ENCODE measurements around the gene ACSF2.

The ACSF2 gene

DNA sequence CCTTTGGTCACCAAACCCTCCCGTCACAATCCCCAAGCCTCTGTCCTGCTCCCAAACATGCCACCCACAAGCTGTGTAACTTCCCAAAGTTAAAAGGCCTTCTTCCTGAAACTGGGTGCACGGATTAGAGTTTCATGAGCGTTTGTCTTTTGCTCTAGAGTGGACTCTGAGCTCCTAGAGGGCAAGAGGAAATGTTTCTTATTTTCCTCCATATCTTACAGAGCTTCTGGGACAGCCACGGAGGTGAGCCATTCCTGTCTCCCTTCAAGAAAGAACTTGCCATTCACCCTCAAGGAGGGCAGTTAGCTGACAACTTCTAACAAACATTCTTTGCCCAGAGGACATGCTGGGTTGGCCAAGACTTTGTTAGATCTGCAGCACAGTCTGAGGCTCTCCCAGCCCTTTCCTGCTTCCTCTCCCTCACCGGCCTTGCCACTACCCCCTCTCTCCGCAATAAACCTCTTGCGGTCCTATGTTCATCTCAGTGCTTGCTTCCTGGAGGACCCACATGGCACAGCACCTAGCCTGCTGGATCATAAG is 79.6 kb downstream of the ACSF2 start:
- no peak for DNase-seq

- DNase-seq: no peak
These were observed 80.3 kb downstream of the ACSF2 start for GRCh38 chr17:50506298-50506697.

- peak; percentile 80 for DNase-seq
These were observed 82.0 kb downstream of the ACSF2 start, which contains the start of gene MYCBPAP for GRCh38 chr17:50507871-50508572. Gene MYCBPAP (plus strand): TSS chr17:50508439. CDS start chr17:50508675, 236 bp downstream.

GRCh38 chr17:50508573-50509460 is 82.8 kb downstream of the ACSF2 start:
- no peak for DNase-seq

DNA sequence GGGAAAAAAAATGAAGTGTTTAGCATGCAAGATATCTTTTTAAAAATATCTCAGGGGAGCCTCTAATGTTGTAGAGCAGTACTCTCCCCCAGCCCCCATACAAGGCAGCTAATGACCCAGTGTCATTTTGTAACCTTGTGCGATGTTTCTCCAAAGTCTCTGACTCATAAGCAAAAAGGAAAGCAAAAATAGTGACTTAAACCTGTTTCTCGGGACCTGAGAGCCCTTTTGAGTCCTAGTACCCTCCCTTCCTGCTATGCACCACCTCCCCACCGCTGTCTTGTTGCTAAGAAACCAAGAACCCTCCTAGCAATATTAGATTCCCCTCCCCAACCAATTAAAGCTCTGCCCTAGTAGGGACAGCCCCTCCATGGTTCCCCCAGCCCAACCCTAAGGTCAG is 85.0 kb downstream of the ACSF2 start:
- DNase-seq: peak; percentile 65

DNA sequence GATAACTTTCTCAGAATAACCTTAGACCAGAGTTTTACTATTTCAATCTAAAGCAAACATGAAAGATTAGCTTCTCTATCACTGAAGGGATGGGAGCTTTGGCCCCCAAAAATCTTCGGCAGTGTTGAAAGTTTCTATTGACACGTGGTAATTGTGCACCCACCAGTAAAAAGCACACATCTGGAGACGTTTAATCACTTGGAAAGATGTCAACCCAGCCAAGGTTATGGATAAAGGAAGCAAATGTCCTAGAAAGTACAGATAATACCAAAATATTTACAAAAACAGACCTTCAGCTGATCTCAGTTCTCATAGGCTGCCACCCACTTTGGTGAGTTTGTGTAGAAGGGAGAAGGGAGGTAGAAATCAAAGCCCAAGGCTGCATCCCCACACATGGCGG is 87.5 kb downstream of the ACSF2 start:
- DNase-seq: no peak

DNA sequence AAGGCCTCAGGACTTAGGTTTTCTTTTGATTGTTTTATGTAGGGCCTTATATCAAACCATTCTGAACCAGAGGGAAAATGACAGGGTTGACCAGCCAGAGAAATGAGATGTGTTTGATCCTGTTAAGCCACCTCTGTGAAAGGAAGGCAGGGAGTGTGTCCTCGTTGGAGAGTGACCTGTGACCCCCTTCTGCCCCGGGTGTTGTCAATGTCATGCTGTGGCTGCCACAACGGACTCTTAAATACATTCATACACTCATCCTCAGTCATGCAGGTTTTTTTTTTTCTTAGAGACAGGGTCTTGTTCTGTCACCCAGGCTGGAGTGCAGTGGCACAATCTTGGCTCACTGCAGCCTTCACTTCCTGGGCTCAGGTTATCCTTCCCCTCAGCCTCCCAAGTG is 88.4 kb downstream of the ACSF2 start:
- DNase-seq: no peak

DNA sequence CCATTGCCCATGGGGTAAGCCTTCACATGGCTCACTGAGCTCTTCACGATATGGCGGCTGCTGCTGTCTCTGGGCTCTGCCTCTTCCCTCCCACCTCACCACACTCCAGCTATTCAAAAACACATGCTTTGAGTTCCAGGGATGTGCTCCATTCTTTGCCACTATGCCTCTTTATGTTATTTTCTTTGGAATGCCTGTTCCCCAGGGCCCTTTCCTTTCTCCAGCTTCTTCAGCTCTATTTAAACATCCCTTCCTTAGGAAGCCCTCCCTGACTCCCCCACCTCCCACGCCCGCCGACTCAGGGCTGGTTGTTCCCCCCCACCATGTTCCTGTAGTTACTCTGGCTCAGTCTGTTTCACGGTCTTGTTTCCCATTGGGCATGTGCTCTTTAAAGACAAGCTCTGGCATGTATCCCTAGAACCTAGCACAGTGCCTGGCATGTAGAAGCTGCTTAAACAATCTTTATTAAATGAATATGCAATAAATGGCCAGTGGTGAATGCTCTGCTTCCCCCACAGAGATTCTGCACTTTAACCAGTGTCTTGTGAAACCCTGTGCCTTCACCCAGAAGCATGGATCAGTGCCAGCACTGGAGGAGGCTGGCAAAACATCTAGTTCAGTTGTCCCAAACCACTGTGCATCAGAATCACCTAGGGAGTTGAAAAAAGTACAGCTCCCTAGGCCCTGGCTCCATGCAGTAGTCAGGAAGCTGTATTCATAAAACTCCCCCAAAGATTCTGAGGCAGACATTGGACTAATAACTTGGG is 89.1 kb downstream of the ACSF2 start:
- DNase-seq: no peak

GRCh38 chr17:50517011-50517410 is 91.0 kb downstream of the ACSF2 start:
- no peak for DNase-seq

GRCh38 chr17:50517504-50518383 is 91.7 kb downstream of the ACSF2 start:
- no peak for DNase-seq

- DNase-seq: no peak
These were observed 92.5 kb downstream of the ACSF2 start for GRCh38 chr17:50518384-50519023.

GRCh38 chr17:50519141-50519834 is 93.3 kb downstream of the ACSF2 start:
- DNase-seq: no peak

DNA sequence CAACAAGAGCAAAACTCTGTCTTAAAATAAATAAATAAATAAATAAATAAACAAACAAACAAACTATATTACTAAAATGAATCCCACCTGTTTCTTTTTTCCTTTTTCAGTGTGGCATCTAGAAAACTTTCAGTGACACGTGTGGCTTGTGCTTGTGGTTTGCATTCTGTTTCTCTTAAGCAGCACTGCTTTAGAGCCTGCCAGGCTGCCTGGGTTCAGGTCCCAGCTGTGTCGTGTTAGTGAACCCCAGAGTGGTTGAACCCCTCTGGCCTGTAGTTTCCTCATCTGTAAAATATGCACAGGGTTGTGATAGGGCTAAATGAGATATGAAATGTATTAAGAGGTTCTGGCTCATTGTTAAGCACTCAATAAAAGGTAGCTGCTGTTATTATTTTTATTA is 94.5 kb downstream of the ACSF2 start:
- no peak for DNase-seq

- DNase-seq: no peak
These were observed 95.5 kb downstream of the ACSF2 start for GRCh38 chr17:50521514-50521913.

DNA sequence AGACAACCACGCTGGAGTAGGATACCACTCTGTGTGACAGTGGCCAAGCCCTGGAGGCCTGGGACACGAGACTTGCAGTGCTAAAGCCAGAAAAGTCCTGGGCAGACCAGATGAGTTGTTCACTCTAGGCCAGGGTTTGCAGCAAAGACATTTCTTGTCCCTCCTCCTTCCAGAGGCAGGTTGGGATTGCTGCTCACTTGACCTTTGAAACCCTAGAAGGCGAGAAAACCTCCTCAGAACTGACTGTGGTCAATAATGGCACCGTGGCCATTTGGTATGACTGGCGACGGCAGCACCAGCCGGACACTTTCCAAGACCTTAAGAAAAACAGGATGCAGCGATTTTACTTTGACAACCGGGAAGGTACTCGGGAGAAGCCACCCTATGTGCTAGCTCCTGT is 96.7 kb downstream of the ACSF2 start:
- no peak for DNase-seq

- DNase-seq: no peak
These were observed 97.2 kb downstream of the ACSF2 start for GRCh38 chr17:50523208-50523607.

Data from stimulated activated CD4-positive, alpha-beta T cell treated with anti-CD3 and anti-CD28 coated beads, Interleukin-4, amount 100 ng/mL, for 24 hours (primary cell).